ENCODE results near the gene MAGEA9. TPM values are rescaled to one million over a fixed set of nuclear protein-coding genes. Genes with fewer than 3 reads are reported as not detected.
"Not testable (repeated sequence)": the region's sequence is repeated elsewhere in the genome, so short reads cannot be mapped to it uniquely, and the experiment has no call there.

MAGEA9 gene
- total and polyA plus RNA-seq, 8 donors: not detected

DNA sequence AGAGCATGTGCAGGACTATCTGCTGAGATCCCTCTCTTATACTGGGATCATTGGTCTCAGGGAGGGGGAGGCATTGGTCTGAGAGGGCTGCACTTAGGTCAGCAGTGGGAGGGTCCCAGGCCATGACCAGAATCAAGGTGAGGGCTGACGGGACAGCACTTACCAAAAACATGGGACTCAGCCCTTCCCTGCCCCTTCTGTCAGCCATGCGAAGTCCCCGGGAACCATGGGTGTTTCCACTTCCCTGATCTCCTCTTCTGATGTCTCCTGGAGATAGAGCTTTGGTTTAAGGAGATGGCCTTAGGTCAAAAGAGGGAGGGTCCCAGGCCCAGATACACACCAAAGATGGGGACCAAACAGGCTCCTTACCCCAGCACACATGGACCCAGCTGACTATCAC lies 20.8 kb upstream of the MAGEA9 start:
- DNase-seq: no peak
- Histone ChIP-seq H3K9me3 (no peaks in the 10 kb centered on the region), H3K4me1 (no peaks in the 10 kb centered on the region), H3K27me3 (no peaks in the 10 kb centered on the region), H3K36me3 (no peaks in the 10 kb centered on the region), H3K4me3 (no peak overlapping the region), H3K27ac (no peak overlapping the region)
- intact Hi-C loops (cut with DNase I): no loop called here
- ATAC-seq: no peak
- TF ChIP-seq, protein P1, sequence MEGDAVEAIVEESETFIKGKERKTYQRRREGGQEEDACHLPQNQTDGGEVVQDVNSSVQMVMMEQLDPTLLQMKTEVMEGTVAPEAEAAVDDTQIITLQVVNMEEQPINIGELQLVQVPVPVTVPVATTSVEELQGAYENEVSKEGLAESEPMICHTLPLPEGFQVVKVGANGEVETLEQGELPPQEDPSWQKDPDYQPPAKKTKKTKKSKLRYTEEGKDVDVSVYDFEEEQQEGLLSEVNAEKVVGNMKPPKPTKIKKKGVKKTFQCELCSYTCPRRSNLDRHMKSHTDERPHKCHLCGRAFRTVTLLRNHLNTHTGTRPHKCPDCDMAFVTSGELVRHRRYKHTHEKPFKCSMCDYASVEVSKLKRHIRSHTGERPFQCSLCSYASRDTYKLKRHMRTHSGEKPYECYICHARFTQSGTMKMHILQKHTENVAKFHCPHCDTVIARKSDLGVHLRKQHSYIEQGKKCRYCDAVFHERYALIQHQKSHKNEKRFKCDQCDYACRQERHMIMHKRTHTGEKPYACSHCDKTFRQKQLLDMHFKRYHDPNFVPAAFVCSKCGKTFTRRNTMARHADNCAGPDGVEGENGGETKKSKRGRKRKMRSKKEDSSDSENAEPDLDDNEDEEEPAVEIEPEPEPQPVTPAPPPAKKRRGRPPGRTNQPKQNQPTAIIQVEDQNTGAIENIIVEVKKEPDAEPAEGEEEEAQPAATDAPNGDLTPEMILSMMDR (IDR thresholded peaks at IDR 0.05): no peak

DNA sequence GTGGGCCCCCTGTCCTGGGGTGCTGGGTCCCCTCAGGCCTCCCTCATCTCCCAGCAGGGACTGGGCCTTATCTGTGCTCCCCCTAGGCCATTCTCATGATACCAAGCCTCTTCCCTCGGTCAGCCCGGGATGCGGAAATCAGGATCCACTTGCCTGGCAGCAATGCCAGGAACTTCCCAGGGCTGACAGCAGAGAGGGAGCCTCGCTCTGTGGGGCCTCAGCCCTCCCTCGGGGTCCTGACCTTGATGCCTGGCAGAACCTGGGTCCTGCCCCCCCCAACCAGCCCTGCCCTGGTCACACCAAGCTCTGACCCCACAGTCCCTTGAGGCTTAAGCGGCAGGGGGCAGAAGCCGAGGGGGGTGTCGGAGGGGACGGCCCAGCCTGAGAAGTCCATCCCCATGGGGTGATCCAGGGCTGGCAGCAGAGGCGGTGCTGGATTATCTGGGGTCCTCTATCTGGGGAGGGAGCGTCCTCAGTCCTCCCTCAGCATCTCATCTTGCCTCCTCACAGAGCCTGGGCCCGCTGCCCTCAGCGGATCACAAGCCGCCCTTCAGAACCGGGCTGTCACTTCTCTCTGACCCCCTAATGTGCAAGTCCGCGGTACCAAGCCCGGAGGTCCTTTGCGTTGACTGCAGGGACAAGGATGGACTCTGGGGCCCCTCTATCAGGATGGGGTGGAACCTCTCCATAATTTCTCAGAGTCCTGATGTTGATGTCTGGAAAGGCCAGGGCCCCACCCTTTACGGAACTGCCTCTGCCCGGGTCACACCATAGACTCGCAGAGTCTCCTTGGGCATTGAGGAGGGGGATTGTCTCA lies 19.7 kb upstream of the MAGEA9 start:
- DNase-seq; H3K36me3 ChIP-seq; intact Hi-C loops (cut with DNase I); ATAC-seq; H3K9me3 ChIP-seq; H3K4me1 ChIP-seq; H3K27ac ChIP-seq; H3K27me3 ChIP-seq; H3K4me3 ChIP-seq: not testable (repeated sequence)

GRCh38 chrX:149762696-149763614 lies 18.8 kb upstream of the MAGEA9 start:
- H3K27ac ChIP-seq: no peak overlapping the region
- no peaks in the 10 kb centered on the region for H3K4me1 ChIP-seq
- no peak for DNase-seq
- no peaks in the 10 kb centered on the region for H3K36me3 ChIP-seq
- TF ChIP-seq, protein P1 (IDR thresholded peaks at IDR 0.05): no peak
- H3K4me3 ChIP-seq: no peak overlapping the region
- no peaks in the 10 kb centered on the region for H3K9me3 ChIP-seq
- ATAC-seq: no peak
- no peaks in the 10 kb centered on the region for H3K27me3 ChIP-seq
- intact Hi-C loops (cut with DNase I): no loop called here

DNA sequence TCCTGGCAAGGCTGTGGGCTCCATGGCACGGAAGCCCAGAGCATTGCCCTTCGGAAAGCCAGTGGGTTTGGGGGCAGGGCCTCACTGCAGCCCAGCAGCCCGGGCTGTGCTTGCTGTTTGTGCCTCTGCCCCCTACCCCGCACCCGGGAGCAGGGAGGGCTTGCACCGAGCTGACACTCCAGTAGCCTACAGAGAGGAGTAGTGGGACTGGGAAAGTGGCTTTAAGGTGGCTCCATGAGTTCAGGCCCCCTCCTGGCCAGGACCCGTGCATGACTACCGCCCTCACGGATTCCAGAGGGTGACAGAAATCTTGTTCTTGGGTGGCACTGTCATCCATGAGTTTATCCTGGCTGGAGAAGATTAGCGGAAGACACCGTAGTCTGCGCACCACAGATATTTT lies 11.4 kb upstream of the MAGEA9 start:
- H3K27ac ChIP-seq; H3K36me3 ChIP-seq; H3K4me3 ChIP-seq; H3K9me3 ChIP-seq; intact Hi-C loops (cut with DNase I); DNase-seq; ATAC-seq; H3K27me3 ChIP-seq; H3K4me1 ChIP-seq: not testable (repeated sequence)

GRCh38 chrX:149773026-149773425 lies 8.7 kb upstream of the MAGEA9 start:
- H3K9me3 ChIP-seq; H3K27me3 ChIP-seq; H3K36me3 ChIP-seq; ATAC-seq; DNase-seq; H3K4me1 ChIP-seq; intact Hi-C loops (cut with DNase I); H3K27ac ChIP-seq; H3K4me3 ChIP-seq: not testable (repeated sequence)

- intact Hi-C loops (cut with DNase I); H3K27ac ChIP-seq; H3K36me3 ChIP-seq; ATAC-seq; H3K9me3 ChIP-seq; DNase-seq; H3K27me3 ChIP-seq; H3K4me3 ChIP-seq; H3K4me1 ChIP-seq: not testable (repeated sequence)
Measured at GRCh38 chrX:149773768-149774167, 8.0 kb upstream of the MAGEA9 start, which contains the start of gene HSFX1. TSS of gene HSFX1 (plus strand) at chrX:149774068. CDS start at chrX:149774682, 614 bp downstream.

DNA sequence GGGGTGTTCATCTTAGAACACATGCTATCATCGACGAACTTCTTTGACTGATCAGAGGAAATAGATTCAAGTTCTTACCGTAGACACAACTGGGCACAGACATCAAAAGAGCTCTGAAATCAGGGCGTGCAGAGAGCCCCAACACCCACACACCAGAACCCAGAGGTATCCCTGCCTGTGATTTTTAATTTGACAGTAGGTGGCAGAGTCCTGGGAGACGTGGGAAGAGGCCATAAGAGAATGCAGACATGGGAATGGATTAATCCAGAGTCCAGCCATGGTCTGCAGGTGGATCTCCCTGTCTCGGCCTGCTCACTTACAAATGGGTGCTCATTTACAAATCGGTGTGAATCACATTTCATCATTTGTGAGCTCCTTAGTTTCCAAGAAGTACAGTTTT lies 3.7 kb upstream of the MAGEA9 start:
- H3K36me3 ChIP-seq; H3K27me3 ChIP-seq; H3K27ac ChIP-seq; H3K4me1 ChIP-seq; H3K4me3 ChIP-seq; intact Hi-C loops (cut with DNase I); DNase-seq; ATAC-seq; H3K9me3 ChIP-seq: not testable (repeated sequence)

GRCh38 chrX:149795531-149795930 lies 13.8 kb downstream of the MAGEA9 start:
- DNase-seq; H3K27ac ChIP-seq; H3K36me3 ChIP-seq; H3K27me3 ChIP-seq; intact Hi-C loops (cut with DNase I); H3K4me1 ChIP-seq; H3K4me3 ChIP-seq; H3K9me3 ChIP-seq: not testable (repeated sequence)
- ATAC-seq: peak; percentile 35

Data from left lung (tissue), 10 donors.